22Rv1 (cell line): ENCODE measurements around the gene NCKAP5.

Experiments used
- H3K27ac ChIP-seq: fragments of 450-650 bp; 2 replicates; pipeline ENCODE4 v1.5.1; 2017
- ZFX ChIP-seq: fragments of 450-650 bp; IDR thresholded peaks from 2 replicates; pipeline ENCODE4 v1.6.1; 2017; ENCODE audit warnings: antibody characterized with exemption, borderline replicate concordance
- TF ChIP-seq, protein P1 (sequence below): fragments of 450-650 bp; IDR thresholded peaks from 2 replicates; pipeline ENCODE4 v1.5.1; 2017; ENCODE audit warnings: mild to moderate bottlenecking

The NCKAP5 gene

DNA sequence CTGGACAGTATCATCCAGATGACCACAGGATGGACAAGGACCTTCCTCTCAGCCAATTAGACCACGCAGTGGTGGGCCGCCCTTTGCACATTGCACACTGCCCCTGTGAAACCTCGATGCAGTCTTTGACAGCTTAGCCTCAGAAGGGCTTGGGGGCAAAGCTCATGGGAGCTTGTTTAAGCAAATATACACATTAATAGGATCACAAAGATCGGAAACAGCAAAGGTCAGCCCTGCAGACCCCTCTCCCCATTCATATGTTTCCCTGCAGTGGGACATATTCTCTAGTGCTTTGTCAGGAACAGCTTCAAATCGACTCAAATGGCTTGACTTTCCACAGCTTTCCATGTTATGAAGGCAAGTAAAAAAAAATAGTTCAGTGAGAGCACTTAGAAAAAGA, 708.7 kb downstream of the NCKAP5 start:
- H3K27ac ChIP-seq: no peak overlapping the region
- TF ChIP-seq ZFX: no peak
- TF ChIP-seq, protein P1, sequence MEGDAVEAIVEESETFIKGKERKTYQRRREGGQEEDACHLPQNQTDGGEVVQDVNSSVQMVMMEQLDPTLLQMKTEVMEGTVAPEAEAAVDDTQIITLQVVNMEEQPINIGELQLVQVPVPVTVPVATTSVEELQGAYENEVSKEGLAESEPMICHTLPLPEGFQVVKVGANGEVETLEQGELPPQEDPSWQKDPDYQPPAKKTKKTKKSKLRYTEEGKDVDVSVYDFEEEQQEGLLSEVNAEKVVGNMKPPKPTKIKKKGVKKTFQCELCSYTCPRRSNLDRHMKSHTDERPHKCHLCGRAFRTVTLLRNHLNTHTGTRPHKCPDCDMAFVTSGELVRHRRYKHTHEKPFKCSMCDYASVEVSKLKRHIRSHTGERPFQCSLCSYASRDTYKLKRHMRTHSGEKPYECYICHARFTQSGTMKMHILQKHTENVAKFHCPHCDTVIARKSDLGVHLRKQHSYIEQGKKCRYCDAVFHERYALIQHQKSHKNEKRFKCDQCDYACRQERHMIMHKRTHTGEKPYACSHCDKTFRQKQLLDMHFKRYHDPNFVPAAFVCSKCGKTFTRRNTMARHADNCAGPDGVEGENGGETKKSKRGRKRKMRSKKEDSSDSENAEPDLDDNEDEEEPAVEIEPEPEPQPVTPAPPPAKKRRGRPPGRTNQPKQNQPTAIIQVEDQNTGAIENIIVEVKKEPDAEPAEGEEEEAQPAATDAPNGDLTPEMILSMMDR: no peak

DNA sequence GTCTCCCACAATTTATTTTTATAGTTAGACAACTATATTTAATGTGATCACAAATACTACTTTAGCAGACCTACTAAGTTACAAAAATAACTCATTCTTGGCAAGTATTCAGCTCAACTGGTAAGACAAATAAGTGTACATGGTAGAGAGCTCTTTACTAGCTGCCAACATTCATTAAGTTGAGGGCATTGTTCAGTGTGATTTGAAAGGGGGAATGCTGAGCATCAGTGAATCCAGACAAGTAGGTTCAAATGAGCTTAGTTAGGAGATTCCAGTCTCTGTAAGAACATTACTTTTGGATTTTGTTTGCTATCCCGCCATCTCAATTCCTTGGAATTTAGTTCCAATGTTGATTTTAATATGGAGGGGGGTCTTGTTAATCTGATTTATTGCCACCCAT, 710.9 kb downstream of the NCKAP5 start:
- no peak for TF ChIP-seq ZFX
- TF ChIP-seq, protein P1: no peak
- no peak overlapping the region for H3K27ac ChIP-seq

DNA sequence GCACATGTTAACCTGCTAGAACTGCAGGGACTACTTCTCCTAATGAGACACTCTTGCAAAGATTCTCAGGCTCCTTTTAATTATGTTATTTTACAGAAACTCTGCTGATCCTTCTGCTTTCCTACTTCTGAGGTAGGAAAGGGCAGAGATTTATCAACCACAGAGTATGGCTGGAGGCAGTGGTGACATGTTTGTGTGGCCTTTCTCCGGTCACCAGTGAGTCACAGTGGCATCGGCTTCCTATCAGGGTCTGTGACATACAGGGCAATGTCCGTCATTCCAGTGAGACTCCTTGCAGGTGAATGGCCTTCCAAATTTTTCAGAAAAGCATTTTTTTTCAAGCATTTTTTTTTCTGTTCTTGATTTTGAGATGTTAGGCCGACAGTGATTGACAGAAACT, 717.6 kb downstream of the NCKAP5 start:
- no peak overlapping the region for H3K27ac ChIP-seq
- TF ChIP-seq, protein P1: no peak
- TF ChIP-seq ZFX: no peak

DNA sequence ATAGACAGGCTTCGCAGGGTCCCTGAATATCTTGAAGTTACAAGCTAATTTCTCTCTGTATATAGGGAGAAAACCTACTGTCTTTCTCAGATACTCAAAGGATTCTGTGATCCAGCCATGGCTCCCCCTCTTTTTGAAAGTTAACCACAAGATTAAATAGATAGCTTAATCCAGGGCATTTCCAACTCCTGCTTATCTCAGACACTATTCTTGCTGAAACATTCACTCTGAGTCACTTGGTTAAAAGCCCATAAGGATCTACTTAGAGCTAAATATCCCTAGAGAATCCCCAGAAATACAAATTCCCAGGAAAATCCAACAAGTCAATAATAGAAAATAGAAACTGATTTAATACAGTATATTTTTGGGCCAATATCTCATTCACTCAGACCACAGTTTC, 719.1 kb downstream of the NCKAP5 start:
- no peak overlapping the region for H3K27ac ChIP-seq
- TF ChIP-seq, protein P1: no peak
- no peak for TF ChIP-seq ZFX

DNA sequence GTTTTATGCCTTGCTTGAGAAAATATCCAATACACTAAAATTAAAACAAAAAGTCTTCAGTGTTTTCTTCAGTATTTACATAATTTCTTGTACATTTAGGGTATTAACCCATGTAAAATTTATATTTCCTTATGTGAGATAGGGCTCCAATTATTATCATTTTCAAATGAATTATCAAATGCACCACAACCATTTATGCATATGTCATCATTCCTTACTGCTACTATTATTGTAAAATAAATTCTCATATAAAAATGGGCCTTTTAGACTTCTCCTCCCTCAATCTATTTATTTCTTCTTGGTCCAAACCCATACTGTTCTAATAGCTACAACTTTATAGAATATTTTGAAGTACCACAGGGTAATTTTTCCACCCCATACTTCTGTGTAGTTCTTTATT, 722.9 kb downstream of the NCKAP5 start:
- no peak overlapping the region for H3K27ac ChIP-seq
- TF ChIP-seq, protein P1: no peak
- no peak for TF ChIP-seq ZFX

DNA sequence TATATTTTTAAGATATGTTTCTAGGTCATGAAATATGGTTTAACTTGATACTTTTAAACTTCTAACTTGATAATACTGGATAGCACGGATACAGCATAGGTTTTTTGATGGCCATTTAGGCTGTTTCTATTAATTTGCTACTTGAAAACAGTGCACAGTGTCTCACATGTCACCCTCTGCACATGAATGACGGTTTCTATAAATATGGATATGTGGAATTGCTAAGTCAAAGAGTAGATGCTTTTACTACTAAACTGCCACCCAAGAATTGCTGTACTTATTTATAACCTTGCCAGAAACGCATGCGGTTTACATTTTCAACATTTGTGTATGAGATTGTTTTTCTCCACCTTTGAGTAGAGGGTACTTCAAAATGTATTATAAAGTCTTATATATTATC, 723.7 kb downstream of the NCKAP5 start:
- no peak overlapping the region for H3K27ac ChIP-seq
- TF ChIP-seq, protein P1: no peak
- TF ChIP-seq ZFX: no peak

DNA sequence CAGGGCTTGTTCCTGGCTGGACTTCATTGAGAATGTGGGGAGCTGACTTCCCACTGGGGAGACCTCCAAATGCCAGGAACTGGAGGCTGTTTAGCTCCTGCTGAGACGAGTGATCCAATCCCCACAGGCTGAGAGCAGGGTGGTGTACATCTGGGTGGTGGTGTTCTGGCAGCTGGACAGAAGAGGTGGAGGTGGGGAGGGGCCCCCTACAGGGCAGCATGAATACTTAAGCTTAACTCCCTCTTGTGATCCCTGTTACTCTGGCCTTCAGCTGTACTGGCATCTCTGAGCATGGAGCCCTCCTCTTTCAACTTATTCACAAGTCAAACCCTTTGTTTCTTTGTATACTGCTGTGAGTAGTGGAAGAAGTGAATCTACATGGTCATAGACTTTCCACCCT, 730.5 kb downstream of the NCKAP5 start:
- no peak overlapping the region for H3K27ac ChIP-seq
- TF ChIP-seq ZFX: no peak
- TF ChIP-seq, protein P1: no peak
